Activated CD8-positive, alpha-beta memory T cell treated with anti-CD3 and anti-CD28 coated beads, Interleukin-2, amount 10 ng/mL, durations not matched to agents 7 days and 5 days (primary cell): ENCODE data around the gene SLC17A5. TPM values are rescaled to one million over a fixed set of nuclear protein-coding genes. Genes with fewer than 3 reads are reported as not detected.
A peak's percentile ranks its signal among the peaks of the same experiment; 100 is the strongest.
"Not testable (repeated sequence)": the region's sequence is repeated elsewhere in the genome, so short reads cannot be mapped to it uniquely, and the experiment has no call there.

Experiments
- ATAC-seq: fragments of 150-1000 bp; cut with Tn5 transposase; one replicate; pipeline ENCODE4 v1.10.0; 2021; ENCODE audit warnings: moderate library complexity
- CTCF ChIA-PET: fragments of 350-600 bp; sonication (Branson Sonifier 250); formaldehyde crosslinking; loops from one replicate; lab custom pipeline; 2021; ENCODE audit warnings: antibody characterized with exemption; lab: Charles Lee
- DNase-seq: peaks from one replicate; pipeline ENCODE4 v3.0.0-alpha.2; 2020
- H3K27ac Mint-ChIP-seq: one replicate; pipeline ENCODE4 v1.8.0; 2021; ENCODE audit warnings: mild to moderate bottlenecking, mixed read lengths
- H3K27me3 Mint-ChIP-seq: one replicate; pipeline ENCODE4 v1.8.0; 2021; ENCODE audit warnings: mixed read lengths
- H3K36me3 Mint-ChIP-seq: one replicate; pipeline ENCODE4 v1.8.0; 2021; ENCODE audit warnings: mild to moderate bottlenecking, mixed read lengths
- H3K4me1 Mint-ChIP-seq: one replicate; pipeline ENCODE4 v1.8.0; 2021; ENCODE audit warnings: mixed read lengths
- H3K4me3 Mint-ChIP-seq: one replicate; pipeline ENCODE4 v1.8.0; 2021; ENCODE audit warnings: mild to moderate bottlenecking, moderate library complexity, mixed read lengths
- H3K9me3 Mint-ChIP-seq: one replicate; pipeline ENCODE4 v1.8.0; 2022; ENCODE audit warnings: low read depth, mixed read lengths
- total RNA-seq, 2 experiments: library from RNA; stranded (reverse); gene quantifications; one replicate each; pipeline ENCODE4 v1.2.3, GENCODE V29; 2021

SLC17A5 gene
- total RNA-seq, 2 experiments from 2014 or later, result 3.9 to 5.6 TPM

DNA sequence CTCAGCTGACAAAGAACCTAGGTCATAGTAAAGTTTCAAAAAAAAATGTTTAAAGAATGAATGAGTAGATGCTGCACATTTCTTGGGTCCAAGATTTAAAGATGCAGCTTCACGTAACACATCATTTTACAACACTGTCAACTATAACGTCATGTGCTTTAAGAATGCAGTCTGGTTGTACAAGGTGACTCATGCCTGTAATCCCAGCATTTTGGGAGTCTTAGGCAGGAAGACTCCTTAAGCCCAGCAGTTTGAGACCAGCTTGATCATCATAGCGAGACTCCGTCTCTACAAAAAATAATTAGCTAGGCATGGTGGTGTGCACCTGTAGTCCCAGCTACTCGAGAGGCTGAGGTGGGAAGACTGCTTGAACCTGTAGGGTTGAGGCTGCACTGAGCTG is 21.9 kb downstream of the SLC17A5 start:
- Mint-ChIP-seq H3K9me3 (no peaks in the 10 kb centered on the region), H3K4me3 (no peak overlapping the region), H3K27ac (no peak overlapping the region), H3K36me3 (peaks cover 20% of the 10 kb centered on the region), H3K4me1 (no peaks in the 10 kb centered on the region), H3K27me3 (no peaks in the 10 kb centered on the region)
- CTCF ChIA-PET, result interaction anchor here (0.6 to 1.4 kb wide), 7 partner anchors 15 to 117 kb away, joined by 3 to 4 read pairs (median 4); no protein-coding TSS in a partner anchor
- no peak for DNase-seq
- ATAC-seq, result no peak

GRCh38 chr6:73630401-73630800 is 23.4 kb downstream of the SLC17A5 start:
- Mint-ChIP-seq H3K9me3 (no peaks in the 10 kb centered on the region), H3K4me1 (no peaks in the 10 kb centered on the region), H3K27ac (no peak overlapping the region), H3K4me3 (no peak overlapping the region), H3K36me3 (peaks cover 17% of the 10 kb centered on the region), H3K27me3 (no peaks in the 10 kb centered on the region)
- DNase-seq (no peak), ATAC-seq (no peak)
- CTCF ChIA-PET, result interaction anchor here (0.9 kb wide), 1 partner anchor 20 kb away, joined by 4 read pairs; no protein-coding TSS in a partner anchor

DNA sequence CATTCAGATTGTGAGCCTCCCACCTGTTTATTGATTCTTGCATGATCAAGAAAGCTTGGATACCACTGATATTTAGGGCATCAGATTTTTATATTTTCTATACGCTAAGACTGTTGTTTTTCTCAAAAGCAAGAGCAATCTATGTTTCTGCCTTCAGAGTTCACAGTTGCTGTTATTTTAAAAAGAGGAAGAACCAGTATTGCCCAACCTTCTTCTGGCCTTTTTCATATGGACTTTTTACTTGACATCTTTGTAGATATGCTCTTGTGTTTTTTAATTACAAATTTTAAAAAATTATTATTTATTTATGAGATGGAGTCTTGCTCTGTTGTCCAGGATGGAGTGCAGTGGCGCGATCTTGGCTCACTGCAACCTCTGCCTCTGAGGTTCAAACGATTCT is 28.9 kb downstream of the SLC17A5 start:
- ATAC-seq, result no peak
- Mint-ChIP-seq H3K27me3 (no peaks in the 10 kb centered on the region), H3K4me3 (no peak overlapping the region), H3K27ac (no peak overlapping the region), H3K9me3 (no peaks in the 10 kb centered on the region), H3K4me1 (peaks cover 5% of the 10 kb centered on the region), H3K36me3 (peaks cover 6% of the 10 kb centered on the region)
- CTCF ChIA-PET, result interaction anchor here (1.5 kb wide), 1 partner anchor 19 kb away, joined by 4 read pairs; no protein-coding TSS in a partner anchor
- no peak for DNase-seq

GRCh38 chr6:73623480-73623879 is 30.3 kb downstream of the SLC17A5 start:
- H3K4me1 Mint-ChIP-seq, H3K27me3 Mint-ChIP-seq, H3K27ac Mint-ChIP-seq, H3K36me3 Mint-ChIP-seq, H3K4me3 Mint-ChIP-seq, ATAC-seq, H3K9me3 Mint-ChIP-seq, CTCF ChIA-PET, DNase-seq: not testable (repeated sequence)

- CTCF ChIA-PET, H3K27ac Mint-ChIP-seq, DNase-seq, H3K36me3 Mint-ChIP-seq, H3K4me1 Mint-ChIP-seq, H3K27me3 Mint-ChIP-seq, ATAC-seq, H3K4me3 Mint-ChIP-seq, H3K9me3 Mint-ChIP-seq: not testable (repeated sequence)
Measured at GRCh38 chr6:73618082-73618481, 35.7 kb downstream of the SLC17A5 start.

DNA sequence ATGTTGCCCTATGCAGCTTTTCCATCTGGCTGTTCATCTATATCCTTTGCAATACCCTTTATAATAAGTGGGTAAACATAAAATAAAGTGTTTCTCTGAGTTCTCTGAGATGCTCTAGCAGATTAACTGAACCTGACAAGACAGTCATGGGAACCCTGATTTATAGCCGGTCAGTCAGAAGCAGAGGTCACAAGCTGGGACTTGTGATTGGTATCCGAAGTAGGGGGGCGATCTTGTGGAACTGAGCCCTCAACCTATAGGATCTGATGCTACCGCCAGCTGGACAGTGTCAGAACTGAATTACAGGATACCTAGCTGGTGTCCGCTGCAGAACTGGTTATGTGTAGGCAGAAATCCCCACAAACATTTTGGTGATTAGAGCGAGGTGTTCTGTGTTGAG is 39.0 kb downstream of the SLC17A5 start:
- Mint-ChIP-seq H3K36me3 (no peaks in the 10 kb centered on the region), H3K27ac (no peak overlapping the region), H3K9me3 (no peaks in the 10 kb centered on the region), H3K27me3 (no peaks in the 10 kb centered on the region), H3K4me1 (peaks cover 4% of the 10 kb centered on the region), H3K4me3 (no peak overlapping the region)
- no peak for ATAC-seq
- CTCF ChIA-PET, result interaction anchor here (0.6 to 2.2 kb wide), 3 partner anchors 78 to 99 kb away, joined by 3 to 5 read pairs (median 3); no protein-coding TSS in a partner anchor
- DNase-seq, result no peak

- peaks cover 4% of the 10 kb centered on the region for H3K36me3 Mint-ChIP-seq
- no peaks in the 10 kb centered on the region for H3K9me3 Mint-ChIP-seq
- CTCF ChIA-PET, result interaction anchor here (0.6 to 4.2 kb wide), 3 partner anchors 39 to 99 kb away, joined by 3 to 14 read pairs (median 5); no protein-coding TSS in a partner anchor
- ATAC-seq (no peak), DNase-seq (no peak)
- no peak overlapping the region for H3K27ac Mint-ChIP-seq
- peaks cover 4% of the 10 kb centered on the region for H3K4me1 Mint-ChIP-seq
- H3K27me3 Mint-ChIP-seq, result no peaks in the 10 kb centered on the region
- H3K4me3 Mint-ChIP-seq, result no peak overlapping the region
Measured at GRCh38 chr6:73613806-73614536, 39.8 kb downstream of the SLC17A5 start.

GRCh38 chr6:73612611-73613010 is 41.2 kb downstream of the SLC17A5 start:
- CTCF ChIA-PET, result interaction anchor here (0.7 to 5.2 kb wide), 13 partner anchors 20 to 99 kb away, joined by 3 to 47 read pairs (median 4); partner anchors contain the start of gene EEF1A1
- no peak for DNase-seq
- peaks cover 4% of the 10 kb centered on the region for H3K4me1 Mint-ChIP-seq
- H3K27me3 Mint-ChIP-seq, result no peaks in the 10 kb centered on the region
- no peak overlapping the region for H3K27ac Mint-ChIP-seq
- ATAC-seq, result no peak
- peaks cover 8% of the 10 kb centered on the region for H3K36me3 Mint-ChIP-seq
- H3K9me3 Mint-ChIP-seq, result no peaks in the 10 kb centered on the region
- H3K4me3 Mint-ChIP-seq, result no peak overlapping the region

DNA sequence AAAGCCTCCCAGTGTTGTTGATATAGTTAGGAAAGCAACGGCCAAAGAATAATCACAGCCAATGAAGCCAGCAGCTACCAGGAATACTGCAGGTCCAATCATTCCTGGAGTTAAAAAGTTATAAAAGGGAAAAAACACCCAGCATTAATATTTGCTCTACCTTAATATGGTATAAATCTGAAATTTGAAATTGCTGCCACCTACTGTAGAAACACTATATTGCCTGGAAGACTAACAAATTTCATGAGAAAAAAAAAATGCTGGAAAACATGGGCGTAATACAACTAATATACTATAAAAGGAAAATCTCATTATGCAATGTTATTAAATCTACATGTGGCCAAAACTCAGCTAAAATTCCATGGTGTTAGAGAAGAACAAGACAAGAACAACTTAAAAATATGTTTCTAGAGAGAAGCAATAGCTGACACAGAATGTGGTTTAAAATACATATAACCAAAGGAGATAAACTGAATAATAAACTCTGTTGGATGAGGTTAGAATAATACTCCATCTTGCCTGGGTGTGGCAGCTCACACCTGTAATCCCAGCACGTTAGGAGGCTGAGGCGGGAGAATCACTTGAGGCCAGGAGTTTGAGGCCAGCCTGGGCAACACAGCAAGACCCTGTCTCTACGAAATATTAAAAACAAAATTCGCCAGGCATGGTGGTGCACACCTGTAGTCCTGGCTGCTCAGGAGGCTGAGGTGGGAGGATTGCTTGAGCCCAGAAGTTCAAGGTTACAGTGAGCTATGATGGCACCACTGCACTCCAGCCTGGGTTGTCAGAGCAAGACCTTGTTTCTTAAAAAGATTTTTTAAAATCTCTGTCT is 43.1 kb downstream of the SLC17A5 start:
- Mint-ChIP-seq H3K9me3 (no peaks in the 10 kb centered on the region), H3K27ac (no peak overlapping the region), H3K36me3 (peaks cover 8% of the 10 kb centered on the region), H3K27me3 (no peaks in the 10 kb centered on the region), H3K4me3 (no peak overlapping the region), H3K4me1 (peaks cover 4% of the 10 kb centered on the region)
- ATAC-seq (peak; percentile 49), DNase-seq (no peak)
- CTCF ChIA-PET, result interaction anchor here (0.6 to 5.2 kb wide), 30 partner anchors 9 to 159 kb away, joined by 3 to 47 read pairs (median 4); partner anchors contain the start of genes CGAS and SLC17A5

GRCh38 chr6:73608761-73609160 is 45.0 kb downstream of the SLC17A5 start:
- peaks cover 4% of the 10 kb centered on the region for H3K4me1 Mint-ChIP-seq
- no peak overlapping the region for H3K27ac Mint-ChIP-seq
- ATAC-seq, result no peak
- no peak for DNase-seq
- no peaks in the 10 kb centered on the region for H3K9me3 Mint-ChIP-seq
- CTCF ChIA-PET, result interaction anchor here (1.7 to 5.2 kb wide), 3 partner anchors 9 to 95 kb away, joined by 4 to 47 read pairs (median 15); no protein-coding TSS in a partner anchor
- H3K4me3 Mint-ChIP-seq, result no peak overlapping the region
- no peaks in the 10 kb centered on the region for H3K27me3 Mint-ChIP-seq
- peaks cover 8% of the 10 kb centered on the region for H3K36me3 Mint-ChIP-seq

GRCh38 chr6:73606428-73606827 is 47.4 kb downstream of the SLC17A5 start:
- Mint-ChIP-seq H3K27ac (no peak overlapping the region), H3K4me1 (peaks cover 4% of the 10 kb centered on the region), H3K27me3 (no peaks in the 10 kb centered on the region), H3K9me3 (no peaks in the 10 kb centered on the region), H3K4me3 (no peak overlapping the region), H3K36me3 (peaks cover 8% of the 10 kb centered on the region)
- CTCF ChIA-PET, result interaction anchor here (0.8 to 1.3 kb wide), 4 partner anchors 18 to 93 kb away, joined by 3 to 4 read pairs (median 3); no protein-coding TSS in a partner anchor
- no peak for ATAC-seq
- DNase-seq, result no peak

GRCh38 chr6:73604461-73604860 is 49.3 kb downstream of the SLC17A5 start:
- CTCF ChIA-PET, result interaction anchor here (1.0 kb wide), 1 partner anchor 89 kb away, joined by 3 read pairs; no protein-coding TSS in a partner anchor
- peaks cover 5% of the 10 kb centered on the region for H3K36me3 Mint-ChIP-seq
- no peaks in the 10 kb centered on the region for H3K27me3 Mint-ChIP-seq
- no peaks in the 10 kb centered on the region for H3K4me1 Mint-ChIP-seq
- no peak overlapping the region for H3K4me3 Mint-ChIP-seq
- DNase-seq, result no peak
- no peak for ATAC-seq
- H3K27ac Mint-ChIP-seq, result no peak overlapping the region
- H3K9me3 Mint-ChIP-seq, result no peaks in the 10 kb centered on the region

DNA sequence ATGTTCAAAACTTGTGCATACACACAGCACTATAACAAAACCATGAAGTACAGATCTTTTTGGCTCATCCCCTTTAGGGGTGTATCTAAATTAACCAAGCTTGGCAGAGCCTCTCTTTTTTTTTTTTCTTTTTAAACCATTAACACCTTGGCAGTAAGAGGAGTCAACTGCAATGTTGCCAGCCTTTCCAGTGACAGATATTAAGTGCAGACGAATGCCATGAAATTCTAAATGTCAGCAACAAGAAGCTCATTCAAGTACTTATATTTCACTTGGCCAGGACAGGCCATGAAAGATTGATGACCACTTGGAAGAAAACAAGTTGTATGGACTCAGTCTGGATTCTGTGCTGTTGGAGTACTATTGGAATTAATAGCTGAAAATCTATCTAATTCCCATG is 49.8 kb downstream of the SLC17A5 start:
- H3K27ac Mint-ChIP-seq, result no peak overlapping the region
- H3K9me3 Mint-ChIP-seq, result no peaks in the 10 kb centered on the region
- H3K36me3 Mint-ChIP-seq, result peaks cover 4% of the 10 kb centered on the region
- ATAC-seq (no peak), DNase-seq (no peak)
- H3K4me3 Mint-ChIP-seq, result no peak overlapping the region
- no peaks in the 10 kb centered on the region for H3K4me1 Mint-ChIP-seq
- CTCF ChIA-PET, result interaction anchor here (1.0 to 1.6 kb wide), 2 partner anchors 88 to 129 kb away, joined by 3 read pairs; no protein-coding TSS in a partner anchor
- H3K27me3 Mint-ChIP-seq, result no peaks in the 10 kb centered on the region
